ENCODE data around the gene NDNF.

NDNF gene

DNA sequence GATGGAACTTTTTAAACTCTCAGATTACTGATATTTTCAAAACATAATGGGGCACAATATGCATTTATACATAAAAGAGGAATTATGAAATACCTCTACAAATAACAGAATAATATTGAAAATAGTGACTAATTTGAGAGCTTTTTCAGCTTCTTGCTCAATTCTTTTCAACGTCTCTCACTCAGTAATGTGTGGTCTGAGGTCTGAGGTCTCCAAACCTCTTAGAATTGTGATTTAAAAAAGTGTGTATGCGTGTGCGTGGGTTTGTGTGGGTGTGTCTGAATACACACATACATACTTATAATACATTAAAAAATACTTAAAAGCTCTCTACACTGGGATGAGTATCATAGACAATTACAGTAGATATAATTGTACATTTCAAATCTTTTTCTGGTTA lies 7.9 kb downstream of the NDNF start:
- Histone ChIP-seq H3K27ac (no peak overlapping the region), H3K4me3 (IDR thresholded peaks at IDR 0.05; ENCODE audit: insufficient read depth, low read depth, low read length) (no peak overlapping the region), H3K27me3 (ENCODE audit: insufficient read depth, low read depth) (no peaks in the 10 kb centered on the region), H3K4me1 (ENCODE audit: low read depth, poor library complexity, severe bottlenecking) (peaks cover 19% of the 10 kb centered on the region), H3K9ac (no peak overlapping the region), H4K20me1 (ENCODE audit: insufficient read depth) (no peaks in the 10 kb centered on the region), H3K36me3 (ENCODE audit: insufficient read depth) (no peaks in the 10 kb centered on the region), H2AFZ (ENCODE audit: low read depth) (no peak overlapping the region), H3K79me2 (ENCODE audit: insufficient read depth, low read depth) (peaks cover 9% of the 10 kb centered on the region; the same call in 1 of the 2 replicates), H3K4me2 (no peak overlapping the region)
- TF ChIP-seq, protein P1, sequence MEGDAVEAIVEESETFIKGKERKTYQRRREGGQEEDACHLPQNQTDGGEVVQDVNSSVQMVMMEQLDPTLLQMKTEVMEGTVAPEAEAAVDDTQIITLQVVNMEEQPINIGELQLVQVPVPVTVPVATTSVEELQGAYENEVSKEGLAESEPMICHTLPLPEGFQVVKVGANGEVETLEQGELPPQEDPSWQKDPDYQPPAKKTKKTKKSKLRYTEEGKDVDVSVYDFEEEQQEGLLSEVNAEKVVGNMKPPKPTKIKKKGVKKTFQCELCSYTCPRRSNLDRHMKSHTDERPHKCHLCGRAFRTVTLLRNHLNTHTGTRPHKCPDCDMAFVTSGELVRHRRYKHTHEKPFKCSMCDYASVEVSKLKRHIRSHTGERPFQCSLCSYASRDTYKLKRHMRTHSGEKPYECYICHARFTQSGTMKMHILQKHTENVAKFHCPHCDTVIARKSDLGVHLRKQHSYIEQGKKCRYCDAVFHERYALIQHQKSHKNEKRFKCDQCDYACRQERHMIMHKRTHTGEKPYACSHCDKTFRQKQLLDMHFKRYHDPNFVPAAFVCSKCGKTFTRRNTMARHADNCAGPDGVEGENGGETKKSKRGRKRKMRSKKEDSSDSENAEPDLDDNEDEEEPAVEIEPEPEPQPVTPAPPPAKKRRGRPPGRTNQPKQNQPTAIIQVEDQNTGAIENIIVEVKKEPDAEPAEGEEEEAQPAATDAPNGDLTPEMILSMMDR (conservative IDR thresholded peaks at IDR 0.05; ENCODE audit: low read depth, low read length) = no peak

DNA sequence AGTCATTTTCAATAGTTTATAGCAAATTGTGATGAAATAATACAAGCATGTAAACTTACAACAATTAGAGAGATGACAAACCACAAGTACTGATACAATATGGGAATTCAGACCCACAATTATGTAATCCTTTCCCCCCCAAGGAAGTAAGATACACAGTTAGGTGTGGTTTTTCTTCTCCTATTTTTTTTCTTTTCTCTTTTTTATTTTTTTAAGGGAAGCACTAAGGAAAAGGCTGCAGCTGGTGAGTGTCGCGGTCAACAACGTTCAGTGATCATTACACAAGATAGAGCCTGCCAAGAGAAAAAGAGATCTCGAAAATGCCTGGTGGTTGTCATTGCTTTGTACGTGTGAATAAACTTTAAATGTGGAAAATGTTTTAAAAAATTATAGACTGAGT lies 9.8 kb downstream of the NDNF start:
- peaks cover under 1% of the 10 kb centered on the region; the same call in 1 of the 2 replicates for H3K79me2 ChIP-seq (ENCODE audit: insufficient read depth, low read depth)
- H3K4me2 ChIP-seq = no peak overlapping the region
- H3K27ac ChIP-seq = no peak overlapping the region
- TF ChIP-seq, protein P1 (conservative IDR thresholded peaks at IDR 0.05; ENCODE audit: low read depth, low read length) = no peak
- peaks cover 5% of the 10 kb centered on the region for H3K4me1 ChIP-seq (ENCODE audit: low read depth, poor library complexity, severe bottlenecking)
- H3K4me3 ChIP-seq (IDR thresholded peaks at IDR 0.05; ENCODE audit: insufficient read depth, low read depth, low read length) = no peak overlapping the region
- H4K20me1 ChIP-seq (ENCODE audit: insufficient read depth) = no peaks in the 10 kb centered on the region
- no peaks in the 10 kb centered on the region for H3K27me3 ChIP-seq (ENCODE audit: insufficient read depth, low read depth)
- no peak overlapping the region for H2AFZ ChIP-seq (ENCODE audit: low read depth)
- no peak overlapping the region for H3K9ac ChIP-seq
- H3K36me3 ChIP-seq (ENCODE audit: insufficient read depth) = no peaks in the 10 kb centered on the region

DNA sequence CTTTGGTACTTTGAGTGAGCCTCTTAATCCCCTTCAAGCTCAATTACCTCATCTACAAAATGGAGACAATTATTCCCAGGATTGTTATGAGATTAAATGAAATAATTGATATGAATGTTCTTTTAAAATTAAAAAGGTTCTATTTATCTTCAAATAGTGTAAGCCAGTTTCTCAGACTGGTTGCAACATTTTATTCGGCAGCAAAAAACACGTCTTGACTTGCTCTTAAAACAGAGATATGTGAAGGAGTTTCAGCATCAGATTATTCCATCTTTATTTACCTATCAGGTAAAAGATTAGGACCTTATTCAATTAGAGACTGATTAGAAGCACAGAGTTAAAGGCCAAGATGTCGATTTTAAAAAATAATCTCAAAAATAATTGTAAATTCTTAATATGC lies 10.5 kb downstream of the NDNF start:
- Histone ChIP-seq H2AFZ (ENCODE audit: low read depth) (no peak overlapping the region), H4K20me1 (ENCODE audit: insufficient read depth) (no peaks in the 10 kb centered on the region), H3K4me3 (IDR thresholded peaks at IDR 0.05; ENCODE audit: insufficient read depth, low read depth, low read length) (no peak overlapping the region), H3K4me2 (no peak overlapping the region), H3K4me1 (ENCODE audit: low read depth, poor library complexity, severe bottlenecking) (peaks cover under 1% of the 10 kb centered on the region), H3K36me3 (ENCODE audit: insufficient read depth) (no peaks in the 10 kb centered on the region), H3K27me3 (ENCODE audit: insufficient read depth, low read depth) (no peaks in the 10 kb centered on the region), H3K27ac (no peak overlapping the region), H3K79me2 (ENCODE audit: insufficient read depth, low read depth) (no peaks in the 10 kb centered on the region; the same call in 1 of the 2 replicates), H3K9ac (no peak overlapping the region)
- TF ChIP-seq, protein P1 (conservative IDR thresholded peaks at IDR 0.05; ENCODE audit: low read depth, low read length) = no peak

DNA sequence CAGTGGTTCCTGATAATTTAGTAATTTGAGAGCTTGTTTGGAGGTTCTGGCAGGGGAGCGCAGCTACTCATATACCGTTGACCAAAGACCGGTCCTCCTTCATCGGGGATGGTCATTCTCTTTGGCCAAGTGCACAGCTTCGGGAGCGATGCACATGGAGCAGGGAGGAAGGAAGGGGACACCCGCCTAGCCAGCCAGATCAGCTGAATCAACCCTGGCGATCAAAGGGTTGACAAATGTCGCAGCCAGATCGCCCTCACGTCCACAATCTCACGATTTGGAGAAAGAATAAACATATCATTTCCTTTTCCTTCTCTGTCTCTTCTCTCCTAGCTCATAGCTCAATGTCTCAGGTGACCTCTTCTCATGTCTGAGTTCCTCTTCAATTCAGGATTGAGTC lies 11.1 kb downstream of the NDNF start:
- Histone ChIP-seq H3K27me3 (ENCODE audit: insufficient read depth, low read depth) (no peaks in the 10 kb centered on the region), H3K9ac (no peak overlapping the region), H3K27ac (no peak overlapping the region), H3K4me2 (no peak overlapping the region), H3K79me2 (ENCODE audit: insufficient read depth, low read depth) (no peaks in the 10 kb centered on the region), H3K36me3 (ENCODE audit: insufficient read depth) (no peaks in the 10 kb centered on the region), H2AFZ (ENCODE audit: low read depth) (no peak overlapping the region), H4K20me1 (ENCODE audit: insufficient read depth) (no peaks in the 10 kb centered on the region), H3K4me1 (ENCODE audit: low read depth, poor library complexity, severe bottlenecking) (no peaks in the 10 kb centered on the region), H3K4me3 (IDR thresholded peaks at IDR 0.05; ENCODE audit: insufficient read depth, low read depth, low read length) (no peak overlapping the region)
- TF ChIP-seq, protein P1 (conservative IDR thresholded peaks at IDR 0.05; ENCODE audit: low read depth, low read length) = no peak

Data from KMS-11 (cell line).